ENCODE results near the gene ESAM. TPM values are rescaled to one million over a fixed set of nuclear protein-coding genes. Genes with fewer than 3 reads are reported as not detected.

ESAM gene
- total and polyA plus RNA-seq, 10 of the 15 experiments (the other 5 are each of a cell fraction or from before 2014, with no cell fraction given), result 2.7 to 43.6 (median 19.5) TPM

DNA sequence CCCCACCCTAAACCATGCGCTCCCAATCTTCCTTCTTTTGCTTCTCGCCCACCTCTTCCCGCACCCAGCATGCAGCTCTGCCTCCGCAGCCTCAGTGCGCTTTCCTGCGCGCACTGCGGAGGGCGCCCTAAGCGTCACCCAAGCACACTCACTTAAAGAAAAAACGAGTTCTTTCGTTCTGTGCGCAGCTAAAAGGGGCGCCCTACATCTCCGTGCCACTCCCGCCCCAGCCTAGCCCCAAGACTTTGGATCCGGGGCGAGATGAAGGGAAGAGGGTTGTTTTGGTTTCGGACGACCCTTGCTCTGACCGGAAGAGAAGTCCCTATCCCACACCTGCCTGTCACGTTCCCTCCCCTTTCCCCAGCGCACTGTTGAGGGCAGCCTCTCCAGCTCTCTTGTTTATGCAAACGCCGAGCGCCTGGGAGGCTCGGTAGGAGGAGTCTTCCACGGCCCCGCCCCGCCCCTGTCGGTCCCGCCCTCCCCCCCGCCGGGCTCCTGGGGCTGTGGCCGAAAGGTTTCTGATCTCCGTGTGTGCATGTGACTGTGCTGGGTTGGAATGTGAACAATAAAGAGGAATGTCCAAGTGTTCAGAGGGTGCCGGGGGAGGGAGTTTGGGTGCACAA is 15.4 kb downstream of the ESAM start (continued):
- TF ChIP-seq, protein P1, sequence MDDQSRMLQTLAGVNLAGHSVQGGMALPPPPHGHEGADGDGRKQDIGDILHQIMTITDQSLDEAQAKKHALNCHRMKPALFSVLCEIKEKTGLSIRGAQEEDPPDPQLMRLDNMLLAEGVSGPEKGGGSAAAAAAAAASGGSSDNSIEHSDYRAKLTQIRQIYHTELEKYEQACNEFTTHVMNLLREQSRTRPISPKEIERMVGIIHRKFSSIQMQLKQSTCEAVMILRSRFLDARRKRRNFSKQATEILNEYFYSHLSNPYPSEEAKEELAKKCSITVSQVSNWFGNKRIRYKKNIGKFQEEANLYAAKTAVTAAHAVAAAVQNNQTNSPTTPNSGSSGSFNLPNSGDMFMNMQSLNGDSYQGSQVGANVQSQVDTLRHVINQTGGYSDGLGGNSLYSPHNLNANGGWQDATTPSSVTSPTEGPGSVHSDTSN (IDR thresholded peaks at IDR 0.05; ENCODE audit: insufficient replicate concordance, low read depth, low read length), result no peak
- no peak for TF ChIP-seq MEF2A (IDR thresholded peaks at IDR 0.05; ENCODE audit: insufficient read depth, low read depth, low read length)
- TF ChIP-seq POLR2AphosphoS2 (IDR thresholded peaks at IDR 0.05; ENCODE audit: low read depth, low read length), result no peak
- TF ChIP-seq, protein P2, sequence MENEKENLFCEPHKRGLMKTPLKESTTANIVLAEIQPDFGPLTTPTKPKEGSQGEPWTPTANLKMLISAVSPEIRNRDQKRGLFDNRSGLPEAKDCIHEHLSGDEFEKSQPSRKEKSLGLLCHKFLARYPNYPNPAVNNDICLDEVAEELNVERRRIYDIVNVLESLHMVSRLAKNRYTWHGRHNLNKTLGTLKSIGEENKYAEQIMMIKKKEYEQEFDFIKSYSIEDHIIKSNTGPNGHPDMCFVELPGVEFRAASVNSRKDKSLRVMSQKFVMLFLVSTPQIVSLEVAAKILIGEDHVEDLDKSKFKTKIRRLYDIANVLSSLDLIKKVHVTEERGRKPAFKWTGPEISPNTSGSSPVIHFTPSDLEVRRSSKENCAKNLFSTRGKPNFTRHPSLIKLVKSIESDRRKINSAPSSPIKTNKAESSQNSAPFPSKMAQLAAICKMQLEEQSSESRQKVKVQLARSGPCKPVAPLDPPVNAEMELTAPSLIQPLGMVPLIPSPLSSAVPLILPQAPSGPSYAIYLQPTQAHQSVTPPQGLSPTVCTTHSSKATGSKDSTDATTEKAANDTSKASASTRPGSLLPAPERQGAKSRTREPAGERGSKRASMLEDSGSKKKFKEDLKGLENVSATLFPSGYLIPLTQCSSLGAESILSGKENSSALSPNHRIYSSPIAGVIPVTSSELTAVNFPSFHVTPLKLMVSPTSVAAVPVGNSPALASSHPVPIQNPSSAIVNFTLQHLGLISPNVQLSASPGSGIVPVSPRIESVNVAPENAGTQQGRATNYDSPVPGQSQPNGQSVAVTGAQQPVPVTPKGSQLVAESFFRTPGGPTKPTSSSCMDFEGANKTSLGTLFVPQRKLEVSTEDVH (IDR thresholded peaks at IDR 0.05; ENCODE audit: low read depth, partially characterized antibody), result peak; percentile 27
- TF ChIP-seq EP300 (IDR thresholded peaks at IDR 0.05; ENCODE audit: borderline replicate concordance in 1 of 2, control insufficient read depth in 1 of 2, low read depth in 2 of 2, low read length in 2 of 2), result no peak
- peak; percentile 45; the same call in 1 of the 2 replicates for TF ChIP-seq FOXK2 (IDR thresholded peaks at IDR 0.05)
- TF ChIP-seq IRF4 (IDR thresholded peaks at IDR 0.05; ENCODE audit: low read depth, low read length), result no peak

All from GM12878 (cell line).